Lower leg skin (tissue), 4 donors: ENCODE results near the gene CDH23. TPM values are rescaled to one million over a fixed set of nuclear protein-coding genes. Genes with fewer than 3 reads are reported as not detected.

Experiments
- DNase-seq, 2 donors: peaks; one replicate each; pipeline ENCODE4 v3.0.0-alpha.2; 2019; ENCODE audit warnings: low spot score in 2 of 2
- H3K4me3 ChIP-seq: fragments of 200-600 bp; sonication (generic); 2 replicates; pipeline ENCODE4 v1.5.1; 2017; ENCODE audit warnings: mild to moderate bottlenecking, low read depth; ENCODE audit not compliant: poor library complexity, severe bottlenecking
- CTCF ChIP-seq, 3 donors: fragments of 450-650 bp; IDR thresholded peaks; one replicate each; pipeline ENCODE4 v1.5.1; 2016; ENCODE audit warnings: antibody characterized with exemption in 3 of 3, mild to moderate bottlenecking in 3 of 3, moderate library complexity in 2 of 3
- POLR2A ChIP-seq, 2 donors: fragments of 450-650 bp; IDR thresholded peaks; one replicate each; pipeline ENCODE4 v1.6.1; 2016 to 2017; ENCODE audit warnings: antibody characterized with exemption in 2 of 2, mild to moderate bottlenecking in 1 of 2, moderate library complexity in 1 of 2
- WGBS, 2 donors: methylation state at CpG; one replicate each; pipeline ENCODE4 v1.1.5; 2018; 5-methylcytosine and 5-hydroxymethylcytosine counted together
- intact Hi-C: fragments of 100-400 bp; cut with DNase I; formaldehyde crosslinking; loops from one replicate; pipeline ENCODE4 v1.15.0; 2023; ENCODE audit warnings: low total_unique reads
- total RNA-seq, 4 donors: library from RNA; depleted of rRNA; stranded (reverse); fragments of >200 nt; gene quantifications; one replicate each; pipeline ENCODE4 v1.1.0, GENCODE V29; 2016

Gene CDH23
- total RNA-seq, 4 donors from 2014 or later = 1.7 to 9.2 (median 2.6) TPM

- DNase-seq = no peak
- H3K4me3 ChIP-seq = no peak overlapping the region
- intact Hi-C loops = no loop called here
- WGBS, 2 donors = 96 to 98% methylated on average over 2 of the region's 2 CpGs
- TF ChIP-seq POLR2A (IDR thresholded peaks at IDR 0.05) = no peak
These were observed 92.4 kb downstream of the CDH23 start for GRCh38 chr10:71489077-71489476.

GRCh38 chr10:71492872-71493271, 96.2 kb downstream of the CDH23 start:
- WGBS, 2 donors = 87 to 90% methylated on average over 6 of the region's 6 CpGs
- no peak overlapping the region for H3K4me3 ChIP-seq
- DNase-seq = no peak
- intact Hi-C loops = no loop called here
- TF ChIP-seq POLR2A (IDR thresholded peaks at IDR 0.05) (no peak), CTCF (IDR thresholded peaks at IDR 0.05) (no peak)

GRCh38 chr10:71493741-71494140, 97.0 kb downstream of the CDH23 start:
- TF ChIP-seq CTCF (IDR thresholded peaks at IDR 0.05) (no peak), POLR2A (IDR thresholded peaks at IDR 0.05) (no peak)
- DNase-seq = no peak
- 81 to 84% methylated on average over 6 of the region's 6 CpGs for WGBS, 2 donors
- no peak overlapping the region for H3K4me3 ChIP-seq
- intact Hi-C loops = no loop called here

GRCh38 chr10:71494476-71494875, 97.8 kb downstream of the CDH23 start:
- no peak for TF ChIP-seq POLR2A (IDR thresholded peaks at IDR 0.05)
- no peak for TF ChIP-seq CTCF (IDR thresholded peaks at IDR 0.05)
- no peak for DNase-seq
- WGBS, 2 donors = 90 to 93% methylated on average over 8 of the region's 8 CpGs
- intact Hi-C loops = no loop called here
- no peak overlapping the region for H3K4me3 ChIP-seq

- WGBS, 2 donors = 55 to 66% methylated on average over 9 of the region's 9 CpGs
- no peak overlapping the region for H3K4me3 ChIP-seq
- intact Hi-C loops = no loop called here
- no peak for TF ChIP-seq POLR2A (IDR thresholded peaks at IDR 0.05)
- no peak for TF ChIP-seq CTCF (IDR thresholded peaks at IDR 0.05)
- DNase-seq = no peak
These were observed 98.3 kb downstream of the CDH23 start for GRCh38 chr10:71494980-71495381.

- 85 to 89% methylated on average over 11 to 14 of the region's 14 CpGs for WGBS, 2 donors
- intact Hi-C loops = no loop called here
- H3K4me3 ChIP-seq = no peak overlapping the region
- no peak for TF ChIP-seq POLR2A (IDR thresholded peaks at IDR 0.05)
- TF ChIP-seq CTCF (IDR thresholded peaks at IDR 0.05) = no peak
- no peak for DNase-seq
These were observed 100.4 kb downstream of the CDH23 start for GRCh38 chr10:71496927-71497762.
